ENCODE results near the gene TRAPPC3. TPM values are rescaled to one million over a fixed set of nuclear protein-coding genes. Genes with fewer than 3 reads are reported as not detected.
A peak's percentile ranks its signal among the peaks of the same experiment; 100 is the strongest.

The TRAPPC3 gene
- total and polyA plus RNA-seq, 5 experiments from 2014 or later, result 44.6 to 115 (median 99.9) TPM

DNA sequence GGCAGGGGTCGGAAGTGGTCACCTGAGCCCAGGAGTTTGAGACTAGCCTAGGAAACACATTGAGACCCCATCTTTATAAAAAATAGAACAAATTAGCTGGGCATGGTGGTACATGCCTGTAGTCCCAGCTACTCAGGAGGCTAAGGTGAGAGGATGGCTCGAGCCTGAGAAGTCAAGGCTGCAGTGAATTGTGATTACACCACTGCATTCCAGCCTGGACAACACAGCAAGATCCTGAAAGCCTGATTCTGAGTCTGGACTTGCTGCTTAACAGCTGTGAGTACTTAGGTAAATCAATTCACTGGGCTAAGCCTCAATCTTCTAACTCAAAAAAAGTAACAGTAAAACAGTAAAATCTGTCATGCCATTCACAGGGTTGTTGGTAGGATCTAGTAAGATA lies 4.9 kb downstream of the TRAPPC3 start:
- DNase-seq (no peak), ATAC-seq (no peak)
- Mint-ChIP-seq H3K4me1 (peaks cover 26 to 70% (median 55%) of the 10 kb centered on the region in 4 donors), H3K27me3 (no peaks in the 10 kb centered on the region), H3K27ac (peak overlapping the region in 2 of 10 donors; percentile 54 to 63), H3K4me3 (no peak overlapping the region), H3K36me3 (peaks cover 0 to 25% (median 0%) of the 10 kb centered on the region in 3 donors), H3K9me3 (no peaks in the 10 kb centered on the region)
- POLR2A ChIA-PET, result interaction anchor here (0.6 to 1.5 kb wide), 5 partner anchors 27 to 54 kb away, joined by 3 to 9 read pairs (median 3); no protein-coding TSS in a partner anchor

DNA sequence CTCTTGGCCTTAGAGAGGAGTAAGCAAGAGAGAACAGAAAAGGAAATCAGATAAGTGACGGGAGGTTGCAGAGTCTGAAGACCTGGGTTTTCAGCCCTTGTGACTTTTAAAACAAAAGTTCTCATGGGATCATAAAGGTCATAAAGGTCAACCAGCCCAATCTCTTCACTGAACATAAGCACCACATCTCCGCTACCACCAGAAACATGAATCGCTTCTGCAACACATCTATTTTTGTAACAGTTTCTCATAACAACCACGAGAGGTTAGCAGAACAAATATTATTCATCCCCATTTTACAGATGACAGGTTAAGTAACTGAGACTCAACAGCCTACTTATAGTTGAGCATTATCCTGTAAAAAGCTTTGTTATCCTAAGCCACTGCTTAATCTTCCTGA lies 5.9 kb downstream of the TRAPPC3 start:
- Mint-ChIP-seq H3K9me3 (no peaks in the 10 kb centered on the region), H3K4me1 (peaks cover 24 to 61% (median 49%) of the 10 kb centered on the region in 4 donors), H3K27me3 (no peaks in the 10 kb centered on the region), H3K27ac (peak overlapping the region in 2 of 10 donors; percentile 3 to 74), H3K36me3 (peaks cover 0 to 32% (median 0%) of the 10 kb centered on the region in 3 donors), H3K4me3 (no peak overlapping the region)
- DNase-seq (no peak), ATAC-seq (no peak)
- POLR2A ChIA-PET, result interaction anchor here (0.7 kb wide), 1 partner anchor 9 kb away, joined by 3 read pairs; no protein-coding TSS in a partner anchor

DNA sequence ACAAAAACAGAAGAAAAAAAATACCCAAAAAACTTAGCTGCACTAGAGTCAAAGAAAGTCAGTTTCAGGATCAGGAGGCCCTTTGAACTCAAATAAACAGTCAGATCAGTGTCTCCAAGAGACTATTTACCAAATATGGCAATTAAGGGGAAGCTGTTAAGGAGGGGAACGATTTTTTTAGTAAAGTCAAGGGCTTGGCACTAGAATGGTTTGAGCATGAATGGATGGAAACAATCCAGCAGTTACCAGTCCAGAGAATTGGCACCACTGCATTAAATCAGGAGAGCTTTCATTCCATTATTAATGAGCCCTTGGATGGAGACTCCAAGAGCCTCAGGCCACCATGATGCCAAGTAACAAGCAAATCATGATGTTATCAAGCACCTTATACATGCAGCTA lies 7.2 kb downstream of the TRAPPC3 start:
- peak overlapping the region in 1 of 10 donors; percentile 29 for H3K4me3 Mint-ChIP-seq
- H3K36me3 Mint-ChIP-seq, result peaks cover 0 to 45% (median 0%) of the 10 kb centered on the region in 3 donors
- H3K27me3 Mint-ChIP-seq, result no peaks in the 10 kb centered on the region
- POLR2A ChIA-PET, result interaction anchor here (0.7 to 1.4 kb wide), 3 partner anchors 8 to 80 kb away, joined by 4 to 9 read pairs (median 4); no protein-coding TSS in a partner anchor
- peak overlapping the region in 4 of 10 donors; percentile 20 to 52 (median 38) for H3K27ac Mint-ChIP-seq
- H3K9me3 Mint-ChIP-seq, result no peaks in the 10 kb centered on the region
- H3K4me1 Mint-ChIP-seq, result peaks cover 19 to 48% (median 39%) of the 10 kb centered on the region in 4 donors
- ATAC-seq, result no peak
- DNase-seq, result no peak

DNA sequence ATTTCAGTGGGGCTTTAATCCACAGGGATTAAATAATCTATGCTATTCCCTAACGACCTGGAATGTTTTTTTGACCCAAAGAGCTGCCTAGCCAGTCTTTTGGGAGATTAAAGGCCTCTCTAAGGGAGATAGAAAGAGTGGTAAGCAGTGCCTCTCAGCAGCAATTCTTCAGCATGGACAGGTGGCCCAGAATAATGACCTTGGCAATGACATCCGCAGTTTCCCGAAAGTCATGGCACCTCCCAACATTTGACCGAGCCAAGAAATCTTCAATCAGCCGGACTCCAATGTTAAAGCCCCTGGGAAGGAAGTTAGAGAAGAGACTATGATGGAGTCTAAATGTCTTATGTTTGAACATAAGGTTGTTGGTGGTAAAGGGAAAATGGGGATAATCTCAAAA lies 9.8 kb downstream of the TRAPPC3 start:
- no peaks in the 10 kb centered on the region for H3K9me3 Mint-ChIP-seq
- H3K4me1 Mint-ChIP-seq, result peaks cover 18 to 40% (median 34%) of the 10 kb centered on the region in 4 donors
- no peak for DNase-seq
- POLR2A ChIA-PET, result no interaction called here
- ATAC-seq, result no peak
- no peak overlapping the region for H3K4me3 Mint-ChIP-seq
- no peaks in the 10 kb centered on the region for H3K27me3 Mint-ChIP-seq
- H3K27ac Mint-ChIP-seq, result peak overlapping the region in 2 of 10 donors; percentile 42 to 66
- H3K36me3 Mint-ChIP-seq, result peaks cover 0 to 55% (median 0%) of the 10 kb centered on the region in 3 donors

DNA sequence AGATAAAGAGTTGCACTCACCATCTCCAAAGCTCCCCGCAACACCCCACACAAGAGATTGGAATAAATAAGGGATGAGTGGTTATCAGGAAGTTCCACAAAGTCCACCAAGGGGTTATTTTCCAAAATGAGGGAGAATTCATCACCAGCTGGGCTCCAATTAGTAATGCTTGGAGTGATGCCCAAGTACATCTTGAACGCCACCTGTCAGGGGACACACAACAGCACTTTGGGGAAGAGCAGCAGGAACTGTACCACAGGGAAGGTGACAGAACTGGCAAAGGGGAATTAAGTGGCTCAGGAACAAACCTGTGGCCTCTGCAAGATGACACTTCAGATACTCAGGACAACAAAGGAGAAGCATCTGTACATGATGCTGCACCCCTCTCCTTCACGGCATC lies 11.5 kb downstream of the TRAPPC3 start:
- POLR2A ChIA-PET, result no interaction called here
- Mint-ChIP-seq H3K9me3 (no peaks in the 10 kb centered on the region), H3K36me3 (peaks cover 0 to 55% (median 0%) of the 10 kb centered on the region in 3 donors)

DNA sequence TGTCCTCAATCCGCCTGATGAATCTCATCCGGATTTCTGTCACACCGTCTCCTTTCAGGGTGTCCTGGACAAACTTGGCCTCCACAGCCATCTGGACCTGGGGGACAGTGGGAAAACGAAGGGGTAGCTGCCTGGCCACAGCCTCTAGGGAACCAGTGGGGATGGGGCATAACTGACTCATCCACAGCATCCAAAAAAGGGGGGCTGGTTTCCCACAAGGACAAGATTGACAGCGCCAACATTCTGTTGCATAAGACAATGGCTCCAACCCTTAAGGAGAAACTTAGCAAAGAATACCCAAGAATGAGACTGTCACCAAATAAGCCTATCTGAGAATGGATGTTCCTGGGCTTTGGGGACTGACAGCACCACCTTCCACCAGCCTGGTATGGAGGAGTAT lies 12.1 kb downstream of the TRAPPC3 start:
- POLR2A ChIA-PET, result no interaction called here
- Mint-ChIP-seq H3K9me3 (no peaks in the 10 kb centered on the region), H3K4me1 (peaks cover 11 to 30% (median 23%) of the 10 kb centered on the region in 4 donors), H3K4me3 (no peak overlapping the region), H3K27ac (peak overlapping the region in 2 of 10 donors; percentile 22 to 24), H3K27me3 (no peaks in the 10 kb centered on the region), H3K36me3 (peaks cover 0 to 55% (median 0%) of the 10 kb centered on the region in 3 donors)
- no peak for ATAC-seq
- no peak for DNase-seq

More for the DNA sequence above, 11.5 kb downstream of the TRAPPC3 start:
- no peak overlapping the region for H3K4me3 Mint-ChIP-seq
- ATAC-seq (no peak), DNase-seq (no peak)
- no peaks in the 10 kb centered on the region for H3K27me3 Mint-ChIP-seq
- H3K27ac Mint-ChIP-seq, result peak overlapping the region in 3 of 10 donors; percentile 6 to 85 (median 31)
- peaks cover 12 to 34% (median 27%) of the 10 kb centered on the region in 4 donors for H3K4me1 Mint-ChIP-seq

DNA sequence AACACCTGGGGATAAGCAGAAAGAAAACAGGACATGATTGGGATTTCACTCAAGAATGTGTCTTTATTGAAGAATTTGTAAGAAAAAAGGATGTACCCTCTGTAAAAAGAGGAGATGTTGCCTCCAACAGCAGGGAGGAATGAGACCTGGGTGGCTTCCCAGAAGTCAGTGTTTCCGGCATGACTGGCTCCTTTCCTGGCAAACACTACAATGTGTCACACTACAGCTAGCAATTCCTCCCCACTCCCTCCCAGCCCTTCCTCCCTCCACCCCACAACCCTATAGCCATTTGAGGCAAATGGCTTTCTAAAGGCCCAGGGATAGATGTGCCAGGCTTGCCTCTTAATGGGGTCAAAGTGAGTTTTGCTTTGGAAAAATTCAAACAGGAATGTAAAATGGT lies 12.8 kb downstream of the TRAPPC3 start:
- peaks cover 0 to 52% (median 0%) of the 10 kb centered on the region in 3 donors for H3K36me3 Mint-ChIP-seq
- no peak for ATAC-seq
- H3K4me3 Mint-ChIP-seq, result no peak overlapping the region
- POLR2A ChIA-PET, result no interaction called here
- H3K9me3 Mint-ChIP-seq, result no peaks in the 10 kb centered on the region
- no peak for DNase-seq
- no peaks in the 10 kb centered on the region for H3K27me3 Mint-ChIP-seq
- H3K4me1 Mint-ChIP-seq, result peaks cover 10 to 25% (median 18%) of the 10 kb centered on the region in 4 donors
- peak overlapping the region in 4 of 10 donors; percentile 25 to 74 (median 48) for H3K27ac Mint-ChIP-seq

DNA sequence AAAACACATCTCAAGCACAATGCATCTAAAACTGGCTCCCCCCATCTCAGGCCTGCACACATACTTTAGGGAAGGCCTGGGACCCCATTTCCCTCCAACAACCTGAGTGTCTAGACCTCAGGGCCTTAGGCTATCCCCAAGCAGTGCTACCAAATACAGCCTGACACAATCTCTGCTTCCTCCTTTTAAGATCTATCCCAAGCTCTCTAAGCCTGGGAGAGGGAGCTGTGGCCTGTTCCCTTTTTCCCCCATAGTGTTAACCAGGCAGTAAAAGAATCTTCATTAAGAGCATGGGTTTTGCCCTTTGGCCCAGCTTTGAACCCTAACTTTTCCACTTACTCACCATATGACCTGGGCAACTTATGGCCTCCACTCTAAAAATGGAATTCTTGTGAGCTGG lies 13.5 kb downstream of the TRAPPC3 start:
- Mint-ChIP-seq H3K4me3 (no peak overlapping the region), H3K27me3 (no peaks in the 10 kb centered on the region), H3K27ac (peak overlapping the region in 6 of 10 donors; percentile 25 to 88 (median 72)), H3K36me3 (peaks cover 0 to 47% (median 0%) of the 10 kb centered on the region in 3 donors), H3K4me1 (peaks cover 8 to 21% (median 14%) of the 10 kb centered on the region in 4 donors), H3K9me3 (no peaks in the 10 kb centered on the region)
- POLR2A ChIA-PET, result interaction anchor here (0.5 to 3.4 kb wide), 4 partner anchors 27 to 66 kb away, joined by 4 to 44 read pairs (median 7); no protein-coding TSS in a partner anchor
- ATAC-seq (no peak), DNase-seq (no peak)

DNA sequence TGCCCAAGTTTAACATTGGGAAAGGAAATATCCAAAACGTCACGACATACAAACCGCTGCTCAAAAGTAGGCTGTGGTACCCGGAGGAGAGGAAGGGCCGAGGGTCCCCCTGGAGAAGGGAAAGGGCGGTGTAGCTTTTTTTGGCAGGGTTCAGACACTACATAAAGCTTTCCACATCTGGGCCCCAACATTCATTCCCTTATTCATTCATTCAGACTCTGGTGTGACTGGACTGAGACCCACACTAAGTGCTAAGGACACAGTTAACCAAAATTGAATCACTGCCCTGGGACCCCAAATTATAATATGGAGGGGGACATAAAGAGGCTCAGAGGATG lies 14.0 kb downstream of the TRAPPC3 start:
- POLR2A ChIA-PET, result interaction anchor here (1.1 to 3.4 kb wide), 7 partner anchors 27 to 52 kb away, joined by 3 to 44 read pairs (median 7); no protein-coding TSS in a partner anchor
- Mint-ChIP-seq H3K27ac (peak overlapping the region in 8 of 10 donors; percentile 27 to 88 (median 72)), H3K4me3 (no peak overlapping the region), H3K36me3 (peaks cover 0 to 42% (median 0%) of the 10 kb centered on the region in 3 donors), H3K4me1 (peaks cover 8 to 18% (median 13%) of the 10 kb centered on the region in 4 donors), H3K9me3 (no peaks in the 10 kb centered on the region), H3K27me3 (no peaks in the 10 kb centered on the region)
- DNase-seq (no peak), ATAC-seq (no peak)

DNA sequence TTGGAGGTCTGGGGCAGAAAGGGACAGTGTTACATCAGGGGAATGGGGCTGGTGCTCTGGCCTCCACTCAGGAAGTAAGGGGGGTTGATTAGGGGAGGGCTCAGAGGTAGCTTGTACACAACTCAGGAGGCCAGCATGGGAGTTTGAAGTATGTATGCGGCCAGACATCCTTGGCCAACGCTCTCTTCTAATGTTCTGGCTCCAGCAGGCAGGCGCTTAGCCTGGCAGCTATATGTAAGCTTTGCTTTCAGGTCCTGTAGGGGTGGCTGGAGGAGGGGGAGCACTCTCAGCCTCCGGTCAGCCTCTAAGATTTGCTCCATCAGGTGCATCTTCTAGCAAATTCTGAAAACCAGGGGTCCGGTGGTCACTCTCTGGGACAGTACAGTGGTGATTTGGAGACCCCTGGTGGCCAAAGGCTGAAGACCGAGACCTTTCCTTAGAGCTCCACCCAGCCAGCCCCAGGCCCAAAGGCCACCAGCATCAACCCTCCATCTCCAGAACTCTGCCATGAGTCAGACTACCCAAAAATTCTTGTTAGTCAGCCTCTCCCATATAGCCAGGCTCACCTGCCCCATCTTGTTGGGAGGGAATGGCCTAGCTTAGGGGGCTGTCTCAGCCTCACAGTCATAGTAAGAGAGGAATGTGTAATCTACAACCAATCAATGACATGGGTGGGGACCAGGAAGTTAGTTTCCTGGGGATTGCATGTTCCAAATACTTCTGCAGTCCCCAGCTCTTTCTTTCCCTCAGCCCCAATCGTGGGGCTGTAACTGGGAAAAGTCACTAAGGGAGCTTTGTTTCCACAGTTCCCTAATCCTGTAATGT lies 14.6 kb downstream of the TRAPPC3 start:
- POLR2A ChIA-PET, result interaction anchor here (0.6 to 3.4 kb wide), 10 partner anchors 8 to 53 kb away, joined by 3 to 44 read pairs (median 4); no protein-coding TSS in a partner anchor
- Mint-ChIP-seq H3K27ac (peak overlapping the region; percentile 29 to 79 (median 70)), H3K4me3 (no peak overlapping the region), H3K36me3 (peaks cover 0 to 36% (median 0%) of the 10 kb centered on the region in 3 donors), H3K4me1 (peaks cover 6 to 15% (median 9%) of the 10 kb centered on the region in 4 donors), H3K9me3 (no peaks in the 10 kb centered on the region), H3K27me3 (no peaks in the 10 kb centered on the region)
- DNase-seq, result peak in 7 of 10 donors; percentile 36 to 76 (median 49)
- peak; percentile 52 to 89 for ATAC-seq

DNA sequence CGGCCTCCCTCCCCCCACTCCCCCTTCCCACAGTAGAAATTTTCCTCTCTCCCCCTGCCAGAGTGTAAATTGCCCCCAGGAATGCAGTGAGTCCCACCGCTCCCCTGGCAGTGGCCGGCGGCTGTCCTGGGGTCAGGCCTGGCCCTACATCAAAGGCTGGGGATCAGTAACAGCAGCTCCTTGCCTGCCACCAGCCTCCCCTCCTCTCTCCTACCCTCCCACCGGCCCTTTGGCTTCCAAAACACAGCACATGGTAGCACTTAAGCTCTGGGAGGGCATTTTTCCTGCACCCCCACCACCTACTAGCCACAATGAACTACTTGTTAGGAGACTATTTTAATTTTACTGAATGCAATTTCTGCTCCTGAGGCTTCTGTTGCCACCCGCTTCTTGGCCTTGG lies 15.3 kb downstream of the TRAPPC3 start:
- POLR2A ChIA-PET, result interaction anchor here (1.1 to 3.4 kb wide), 9 partner anchors 8 to 54 kb away, joined by 3 to 44 read pairs (median 5); no protein-coding TSS in a partner anchor
- ATAC-seq (no peak), DNase-seq (no peak)
- Mint-ChIP-seq H3K36me3 (peaks cover 0 to 29% (median 0%) of the 10 kb centered on the region in 3 donors), H3K9me3 (no peaks in the 10 kb centered on the region), H3K27me3 (no peaks in the 10 kb centered on the region), H3K27ac (peak overlapping the region in 3 of 10 donors; percentile 75 to 79 (median 77)), H3K4me3 (no peak overlapping the region), H3K4me1 (peaks cover 4 to 11% (median 9%) of the 10 kb centered on the region in 4 donors)

DNA sequence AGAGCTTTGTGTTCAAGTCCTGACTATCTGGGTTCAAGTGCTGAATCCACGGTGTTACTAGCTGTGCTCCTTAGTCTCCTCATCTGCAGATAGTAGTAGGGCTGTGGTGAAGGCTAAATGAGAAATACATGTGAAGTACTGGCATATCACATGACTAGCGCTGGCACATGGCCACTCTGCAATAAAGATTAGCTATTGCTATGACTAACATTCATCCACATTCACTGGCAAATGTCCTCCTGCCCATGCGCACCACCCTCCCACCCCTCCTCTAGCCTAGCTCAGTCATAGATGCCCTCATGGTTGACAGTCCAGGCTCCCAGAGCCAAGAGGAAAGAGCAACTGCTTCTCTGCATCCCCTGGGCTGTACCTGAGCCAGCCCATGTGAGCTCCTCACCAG lies 15.8 kb downstream of the TRAPPC3 start:
- POLR2A ChIA-PET, result interaction anchor here (0.6 to 3.4 kb wide), 8 partner anchors 9 to 35 kb away, joined by 3 to 44 read pairs (median 5); no protein-coding TSS in a partner anchor

More for the DNA sequence above, 15.8 kb downstream of the TRAPPC3 start:
- Mint-ChIP-seq H3K4me3 (no peak overlapping the region), H3K27me3 (no peaks in the 10 kb centered on the region), H3K36me3 (peaks cover 0 to 27% (median 0%) of the 10 kb centered on the region in 3 donors), H3K4me1 (peaks cover 4 to 11% (median 9%) of the 10 kb centered on the region in 4 donors), H3K27ac (no peak overlapping the region), H3K9me3 (no peaks in the 10 kb centered on the region)
- no peak for DNase-seq
- ATAC-seq, result no peak

Measured in naive thymus-derived CD8-positive, alpha-beta T cell (primary cell).